Measurements from ENCODE around the gene PARD6G. TPM values are rescaled to one million over a fixed set of nuclear protein-coding genes. Genes with fewer than 3 reads are reported as not detected.
A peak's percentile ranks its signal among the peaks of the same experiment; 100 is the strongest.

Gene PARD6G
- total and polyA plus RNA-seq, 3 donors from 2014 or later: 3.0 to 7.5 (median 5.3) TPM

DNA sequence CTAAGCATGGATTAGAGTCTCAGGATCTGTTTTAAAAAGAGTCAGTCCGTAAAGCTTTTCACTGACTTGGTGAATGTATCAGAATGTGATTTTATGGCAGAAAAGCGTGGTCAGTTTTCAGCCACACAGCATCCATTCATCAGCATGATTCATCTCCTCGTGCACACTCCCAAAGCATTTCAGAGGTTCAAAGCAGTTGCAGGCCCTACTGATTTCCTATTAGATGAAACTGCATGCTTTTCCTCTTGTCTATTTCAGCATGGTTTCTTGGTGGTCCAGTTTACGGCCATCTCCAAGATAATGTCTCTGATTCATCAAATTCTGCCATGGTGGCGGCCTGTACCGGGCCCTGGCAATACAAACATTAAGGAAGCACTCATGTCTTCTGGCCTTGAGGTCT is 4.8 kb upstream of the PARD6G start:
- TF ChIP-seq POLR2A (IDR thresholded peaks at IDR 0.05) (no peak), CTCF (IDR thresholded peaks at IDR 0.05) (no peak)
- 94 to 97% methylated on average over 6 of the region's 6 CpGs for WGBS, 2 donors
- no peak overlapping the region for H3K27ac ChIP-seq
- no peaks in the 10 kb centered on the region for H3K9me3 ChIP-seq
- no peaks in the 10 kb centered on the region for H3K36me3 ChIP-seq (ENCODE audit: low read depth, missing control alignments)
- H3K4me1 ChIP-seq: no peaks in the 10 kb centered on the region
- no peak for DNase-seq
- intact Hi-C loops (cut with DNase I; ENCODE audit: low total_unique reads): no loop called here
- H3K4me3 ChIP-seq: no peak overlapping the region
- no peaks in the 10 kb centered on the region for H3K27me3 ChIP-seq

GRCh38 chr18:80251700-80252099 is 4.4 kb upstream of the PARD6G start:
- Histone ChIP-seq H3K27ac (no peak overlapping the region), H3K9me3 (no peaks in the 10 kb centered on the region), H3K4me1 (no peaks in the 10 kb centered on the region), H3K4me3 (no peak overlapping the region), H3K36me3 (ENCODE audit: low read depth, missing control alignments) (no peaks in the 10 kb centered on the region), H3K27me3 (no peaks in the 10 kb centered on the region)
- 86 to 90% methylated on average over 5 of the region's 5 CpGs for WGBS, 2 donors
- peak; percentile 8 for DNase-seq
- intact Hi-C loops (cut with DNase I; ENCODE audit: low total_unique reads): no loop called here
- TF ChIP-seq POLR2A (IDR thresholded peaks at IDR 0.05) (no peak), CTCF (IDR thresholded peaks at IDR 0.05) (no peak)

DNA sequence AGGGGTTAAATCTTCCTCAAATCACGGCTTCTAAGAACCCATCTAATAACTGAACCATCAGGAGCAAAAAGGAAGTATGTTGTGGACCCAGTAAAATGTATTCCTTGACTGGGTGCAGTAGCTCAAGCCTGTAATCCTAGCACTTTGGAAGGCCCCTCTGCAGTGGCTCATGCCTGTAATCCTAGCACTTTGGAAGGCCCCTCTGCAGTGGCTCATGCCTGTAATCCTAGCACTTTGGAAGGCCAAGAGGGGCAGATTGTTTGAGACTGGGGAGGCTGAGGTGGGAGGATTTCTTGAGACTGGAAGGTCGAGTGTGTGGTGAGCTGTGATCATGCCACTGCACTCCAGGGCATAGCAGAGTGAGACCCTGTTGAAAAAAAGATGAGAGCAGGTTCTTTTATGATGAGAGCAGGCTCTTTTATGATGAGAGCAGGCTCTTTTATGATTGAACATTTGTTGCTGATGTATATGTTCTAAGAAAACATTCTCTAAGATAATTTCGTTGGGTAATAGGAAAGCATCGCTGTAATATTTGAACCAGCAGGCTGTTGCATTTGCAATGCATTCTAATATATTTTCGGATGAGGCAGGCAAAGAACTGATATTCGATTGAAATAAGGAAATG is 3.5 kb upstream of the PARD6G start:
- Histone ChIP-seq H3K36me3 (ENCODE audit: low read depth, missing control alignments) (no peaks in the 10 kb centered on the region), H3K27me3 (no peaks in the 10 kb centered on the region), H3K4me3 (no peak overlapping the region), H3K4me1 (no peaks in the 10 kb centered on the region), H3K9me3 (no peaks in the 10 kb centered on the region), H3K27ac (no peak overlapping the region)
- TF ChIP-seq POLR2A (IDR thresholded peaks at IDR 0.05) (no peak), CTCF (IDR thresholded peaks at IDR 0.05) (no peak)
- DNase-seq: no peak
- WGBS, 2 donors: 82 to 87% methylated on average over 6 of the region's 6 CpGs
- intact Hi-C loops (cut with DNase I; ENCODE audit: low total_unique reads): no loop called here

DNA sequence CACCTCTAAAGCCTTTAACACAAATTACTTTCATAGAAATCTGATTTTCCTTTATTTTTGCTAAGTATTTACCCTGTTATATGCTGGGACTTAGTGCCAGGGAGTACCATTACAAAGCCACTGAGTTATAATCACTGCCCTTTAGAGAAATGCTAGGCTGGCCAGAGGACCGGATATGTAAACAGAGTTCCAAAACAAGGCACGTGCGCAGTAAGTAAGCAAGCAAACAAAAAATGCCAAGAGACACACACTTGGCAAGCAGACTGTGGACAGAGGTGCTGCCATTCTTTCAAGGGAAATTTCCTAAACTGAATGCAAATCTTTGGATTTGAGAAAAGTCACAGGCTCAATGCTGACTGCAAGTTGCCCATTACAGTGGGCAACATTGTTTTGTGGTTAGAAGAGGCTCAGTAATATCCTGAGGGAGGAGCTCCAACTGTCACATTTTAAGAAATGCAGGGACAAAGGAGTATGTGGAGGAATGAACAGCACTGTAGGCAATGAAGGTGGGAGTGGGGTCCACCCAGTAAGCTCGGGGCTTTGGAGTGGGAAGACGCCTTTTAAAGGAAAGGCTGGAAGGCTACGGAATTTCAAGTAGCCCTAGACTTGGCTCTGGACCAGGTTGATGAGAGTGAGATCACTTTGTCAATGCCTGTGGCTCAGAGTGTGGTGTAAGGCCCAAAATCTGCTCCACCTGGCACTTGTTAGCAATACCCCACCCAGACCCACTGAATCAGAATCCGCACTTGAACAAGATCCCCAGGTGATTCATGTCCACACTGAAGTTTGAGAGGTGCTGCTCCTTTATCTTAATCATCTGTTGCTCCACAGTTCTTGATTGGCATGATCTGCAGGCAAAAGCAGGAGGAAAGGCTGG is 2.1 kb upstream of the PARD6G start:
- no peak overlapping the region for H3K27ac ChIP-seq
- peak; percentile 8 for DNase-seq
- no peaks in the 10 kb centered on the region for H3K9me3 ChIP-seq
- H3K4me1 ChIP-seq: no peaks in the 10 kb centered on the region
- H3K27me3 ChIP-seq: no peaks in the 10 kb centered on the region
- intact Hi-C loops (cut with DNase I; ENCODE audit: low total_unique reads): no loop called here
- no peak overlapping the region for H3K4me3 ChIP-seq
- no peaks in the 10 kb centered on the region for H3K36me3 ChIP-seq (ENCODE audit: low read depth, missing control alignments)
- WGBS, 2 donors: 75 to 89% methylated on average over 7 of the region's 7 CpGs
- no peak for TF ChIP-seq CTCF (IDR thresholded peaks at IDR 0.05)
- no peak for TF ChIP-seq POLR2A (IDR thresholded peaks at IDR 0.05)
